GM06990 (cell line): ENCODE measurements around the gene ADAM8.
"Not testable (repeated sequence)": the region's sequence is repeated elsewhere in the genome, so short reads cannot be mapped to it uniquely, and the experiment has no call there.

Source experiments
- DNase-seq: peaks from one replicate; pipeline ENCODE4 v3.0.0-alpha.2; 2011; ENCODE audit not compliant: insufficient read length; ENCODE audit errors: extremely low read depth
- H3K27me3 ChIP-seq: replicated peaks from 2 replicates; pipeline ENCODE4 v1.6.0; 2011; ENCODE audit warnings: low read length; ENCODE audit not compliant: control insufficient read depth, insufficient read depth
- H3K36me3 ChIP-seq: 2 replicates; pipeline ENCODE4 v1.5.1; 2011; ENCODE audit warnings: low read length; ENCODE audit not compliant: control insufficient read depth, insufficient read depth
- H3K4me3 ChIP-seq: replicated peaks from 2 replicates; pipeline ENCODE4 v1.5.1; 2011; ENCODE audit warnings: low read depth, mild to moderate bottlenecking, control low read depth, low read length
- CTCF ChIP-seq: IDR thresholded peaks from 2 replicates; pipeline ENCODE4 v1.5.1; 2011; ENCODE audit warnings: low read length, control low read depth, mild to moderate bottlenecking, inconsistent platforms; ENCODE audit not compliant: insufficient read depth, poor library complexity, severe bottlenecking

ADAM8 gene

GRCh38 chr10:133235265-133235855 is 41.3 kb downstream of the ADAM8 start:
- no peak for TF ChIP-seq CTCF
- H3K27me3 ChIP-seq, result no peaks in the 10 kb centered on the region; the same call in 1 of the 2 replicates
- DNase-seq, result no peak

GRCh38 chr10:133234796-133235195 is 41.9 kb downstream of the ADAM8 start:
- H3K4me3 ChIP-seq, DNase-seq, H3K36me3 ChIP-seq, H3K27me3 ChIP-seq: not testable (repeated sequence)

More at GRCh38 chr10:133235265-133235855, 41.3 kb downstream of the ADAM8 start:
- no peaks in the 10 kb centered on the region for H3K36me3 ChIP-seq
- no peak overlapping the region for H3K4me3 ChIP-seq

- Histone ChIP-seq H3K27me3 (peaks cover 3% of the 10 kb centered on the region; the same call in 1 of the 2 replicates), H3K4me3 (no peak overlapping the region), H3K36me3 (no peaks in the 10 kb centered on the region)
- no peak for DNase-seq
- TF ChIP-seq CTCF, result no peak
These were observed 44.6 kb downstream of the ADAM8 start for GRCh38 chr10:133231946-133232574.

GRCh38 chr10:133231244-133231945 is 45.3 kb downstream of the ADAM8 start:
- no peak for TF ChIP-seq CTCF
- H3K4me3 ChIP-seq, result no peak overlapping the region

GRCh38 chr10:133230387-133231195 is 46.1 kb downstream of the ADAM8 start:
- peaks cover 3% of the 10 kb centered on the region; the same call in 1 of the 2 replicates for H3K27me3 ChIP-seq
- no peaks in the 10 kb centered on the region for H3K36me3 ChIP-seq
- TF ChIP-seq CTCF, result no peak
- DNase-seq, result no peak
- H3K4me3 ChIP-seq, result no peak overlapping the region

More at GRCh38 chr10:133231244-133231945, 45.3 kb downstream of the ADAM8 start:
- H3K27me3 ChIP-seq, result peaks cover 3% of the 10 kb centered on the region; the same call in 1 of the 2 replicates
- no peak for DNase-seq
- H3K36me3 ChIP-seq, result no peaks in the 10 kb centered on the region
